ENCODE measurements around the gene TBCK.

TBCK gene

GRCh38 chr4:106041294-106042002, 274.6 kb downstream of the TBCK start:
- DNase-seq (ENCODE audit: low spot score): no peak

GRCh38 chr4:106039796-106040195, 276.2 kb downstream of the TBCK start:
- no peak for DNase-seq (ENCODE audit: low spot score)

- DNase-seq (ENCODE audit: low spot score): no peak
Measured at GRCh38 chr4:106038908-106039307, 277.1 kb downstream of the TBCK start.

GRCh38 chr4:106038012-106038411, 278.0 kb downstream of the TBCK start:
- DNase-seq (ENCODE audit: low spot score): no peak

- no peak for DNase-seq (ENCODE audit: low spot score)
Measured at GRCh38 chr4:106036848-106037247, 279.2 kb downstream of the TBCK start.

GRCh38 chr4:106036334-106036733, 279.7 kb downstream of the TBCK start:
- no peak for DNase-seq (ENCODE audit: low spot score)

- DNase-seq (ENCODE audit: low spot score): no peak
Measured at GRCh38 chr4:106035204-106035603, 280.8 kb downstream of the TBCK start.

- DNase-seq (ENCODE audit: low spot score): no peak
Measured at GRCh38 chr4:106034751-106035150, 281.3 kb downstream of the TBCK start.

GRCh38 chr4:106034220-106034619, 281.8 kb downstream of the TBCK start:
- no peak for DNase-seq (ENCODE audit: low spot score)

GRCh38 chr4:106033469-106033868, 282.5 kb downstream of the TBCK start:
- no peak for DNase-seq (ENCODE audit: low spot score)

GRCh38 chr4:106032851-106033286, 283.1 kb downstream of the TBCK start:
- DNase-seq (ENCODE audit: low spot score): peak; percentile 17

- no peak for DNase-seq (ENCODE audit: low spot score)
Measured at GRCh38 chr4:106022454-106022853, 293.6 kb downstream of the TBCK start.

GRCh38 chr4:106021737-106022410, 294.1 kb downstream of the TBCK start:
- DNase-seq (ENCODE audit: low spot score): no peak

- DNase-seq (ENCODE audit: low spot score): peak; percentile 74
Measured at GRCh38 chr4:106019771-106020170, 296.2 kb downstream of the TBCK start.

- DNase-seq (ENCODE audit: low spot score): no peak
Measured at GRCh38 chr4:106017975-106018374, 298.0 kb downstream of the TBCK start.

GRCh38 chr4:106011387-106011786, 304.6 kb downstream of the TBCK start:
- no peak for DNase-seq (ENCODE audit: low spot score)

- DNase-seq (ENCODE audit: low spot score): no peak
Measured at GRCh38 chr4:106010761-106011160, 305.2 kb downstream of the TBCK start.

- DNase-seq (ENCODE audit: low spot score): no peak
Measured at GRCh38 chr4:106002994-106003393, 313.0 kb downstream of the TBCK start.

- DNase-seq (ENCODE audit: low spot score): no peak
Measured at GRCh38 chr4:105998171-105999063, 317.6 kb downstream of the TBCK start.

- DNase-seq (ENCODE audit: low spot score): no peak
Measured at GRCh38 chr4:105996845-105997244, 319.2 kb downstream of the TBCK start.

GRCh38 chr4:105994841-105995501, 321.0 kb downstream of the TBCK start:
- no peak for DNase-seq (ENCODE audit: low spot score)

GRCh38 chr4:105994061-105994460, 321.9 kb downstream of the TBCK start:
- no peak for DNase-seq (ENCODE audit: low spot score)
